DMS79 treated with DMSO at 0.1 percent for 48 hours (cell line): ENCODE results near the gene PKNOX2.
A peak's percentile ranks its signal among the peaks of the same experiment; 100 is the strongest.

Experiments used
- DNase-seq: peaks from one replicate; lab custom pipeline; 2025; lab: John Stamatoyannopoulos, UW

PKNOX2 gene

GRCh38 chr11:125441648-125442410 lies 277.3 kb downstream of the PKNOX2 start:
- peak; percentile 39 for DNase-seq

- DNase-seq, result no peak
Measured at GRCh38 chr11:125442946-125443345, 278.4 kb downstream of the PKNOX2 start.

- DNase-seq, result no peak
Measured at GRCh38 chr11:125443767-125444311, 279.3 kb downstream of the PKNOX2 start.

- DNase-seq, result no peak
Measured at GRCh38 chr11:125445731-125446130, 281.2 kb downstream of the PKNOX2 start.

- no peak for DNase-seq
Measured at GRCh38 chr11:125446279-125446678, 281.7 kb downstream of the PKNOX2 start.

- no peak for DNase-seq
Measured at GRCh38 chr11:125447721-125448120, 283.2 kb downstream of the PKNOX2 start.

- DNase-seq, result no peak
Measured at GRCh38 chr11:125448136-125448535, 283.6 kb downstream of the PKNOX2 start.

- DNase-seq, result no peak
Measured at GRCh38 chr11:125449565-125449964, 285.0 kb downstream of the PKNOX2 start.

- DNase-seq, result peak; percentile 34
Measured at GRCh38 chr11:125451400-125452124, 287.0 kb downstream of the PKNOX2 start.

- DNase-seq, result no peak
Measured at GRCh38 chr11:125452125-125452470, 287.5 kb downstream of the PKNOX2 start.

- DNase-seq, result no peak
Measured at GRCh38 chr11:125454047-125454446, 289.5 kb downstream of the PKNOX2 start.

GRCh38 chr11:125455851-125456250 lies 291.3 kb downstream of the PKNOX2 start:
- no peak for DNase-seq

- DNase-seq, result no peak
Measured at GRCh38 chr11:125457814-125458343, 293.3 kb downstream of the PKNOX2 start.

GRCh38 chr11:125460275-125460674 lies 295.7 kb downstream of the PKNOX2 start:
- DNase-seq, result no peak

- no peak for DNase-seq
Measured at GRCh38 chr11:125463590-125464269, 299.2 kb downstream of the PKNOX2 start.

- DNase-seq, result no peak
Measured at GRCh38 chr11:125464270-125464662, 299.7 kb downstream of the PKNOX2 start.

- DNase-seq, result no peak
Measured at GRCh38 chr11:125464666-125465065, 300.1 kb downstream of the PKNOX2 start.

GRCh38 chr11:125465255-125465654 lies 300.7 kb downstream of the PKNOX2 start:
- no peak for DNase-seq

- no peak for DNase-seq
Measured at GRCh38 chr11:125465701-125466100, 301.1 kb downstream of the PKNOX2 start.

GRCh38 chr11:125468025-125468424 lies 303.5 kb downstream of the PKNOX2 start:
- DNase-seq, result no peak

GRCh38 chr11:125468852-125469251 lies 304.3 kb downstream of the PKNOX2 start:
- DNase-seq, result no peak

GRCh38 chr11:125470355-125470754 lies 305.8 kb downstream of the PKNOX2 start:
- DNase-seq, result no peak
